HG03521 (cell line): Measurements from ENCODE around the gene PDE10A.
"Not testable (repeated sequence)": the region's sequence is repeated elsewhere in the genome, so short reads cannot be mapped to it uniquely, and the experiment has no call there.

ENCODE experiments used
- ATAC-seq: cut with Tn5 transposase; IDR thresholded peaks from one replicate; pipeline ENCODE4 v1.9.1; 2021; ENCODE audit warnings: mild to moderate bottlenecking, moderate library complexity; ENCODE audit not compliant: unreplicated experiment

The PDE10A gene

DNA sequence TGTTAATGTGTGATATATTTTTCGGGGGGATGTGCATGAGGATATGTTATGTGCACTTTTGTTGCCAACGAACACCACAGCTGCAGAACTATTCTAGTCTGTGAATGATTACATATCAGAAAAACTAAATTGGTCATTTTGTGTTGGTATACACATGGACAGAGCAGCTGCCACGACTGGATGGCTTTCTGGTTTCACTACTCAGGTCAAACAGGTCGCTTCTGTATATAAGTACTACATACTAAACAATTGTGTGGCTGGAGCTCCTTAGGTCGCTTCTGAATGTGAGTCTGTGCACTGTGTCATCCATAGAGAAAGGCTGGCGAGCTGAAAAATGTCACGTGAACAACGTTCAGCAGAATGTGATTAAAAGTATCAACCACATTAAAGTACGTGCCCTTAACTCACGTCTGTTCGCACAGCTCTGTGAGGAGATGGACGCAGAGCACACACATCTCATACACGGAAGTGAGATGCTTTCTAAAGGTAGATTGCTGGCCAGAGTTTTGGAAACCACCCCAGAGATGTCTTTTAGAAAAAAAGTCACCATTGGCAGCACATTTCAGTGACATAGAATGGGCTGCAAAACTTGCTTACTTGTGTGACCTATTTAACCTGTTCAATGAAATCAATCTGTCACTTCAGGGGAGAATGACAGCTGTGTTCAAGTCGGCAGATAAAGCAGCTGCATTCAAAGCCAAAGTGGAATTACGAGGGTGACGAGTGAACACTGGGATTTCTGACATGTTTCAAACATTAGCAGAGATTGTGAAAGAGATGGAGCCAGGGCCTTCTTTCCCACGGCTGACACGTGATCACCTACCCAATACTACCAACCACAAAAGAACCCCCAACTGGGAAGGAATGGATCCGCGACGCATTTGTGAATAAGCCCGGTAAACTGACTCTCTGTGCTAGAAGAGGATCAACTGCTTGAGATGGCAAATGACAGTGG lies 176.6 kb downstream of the PDE10A start:
- no peak for ATAC-seq

DNA sequence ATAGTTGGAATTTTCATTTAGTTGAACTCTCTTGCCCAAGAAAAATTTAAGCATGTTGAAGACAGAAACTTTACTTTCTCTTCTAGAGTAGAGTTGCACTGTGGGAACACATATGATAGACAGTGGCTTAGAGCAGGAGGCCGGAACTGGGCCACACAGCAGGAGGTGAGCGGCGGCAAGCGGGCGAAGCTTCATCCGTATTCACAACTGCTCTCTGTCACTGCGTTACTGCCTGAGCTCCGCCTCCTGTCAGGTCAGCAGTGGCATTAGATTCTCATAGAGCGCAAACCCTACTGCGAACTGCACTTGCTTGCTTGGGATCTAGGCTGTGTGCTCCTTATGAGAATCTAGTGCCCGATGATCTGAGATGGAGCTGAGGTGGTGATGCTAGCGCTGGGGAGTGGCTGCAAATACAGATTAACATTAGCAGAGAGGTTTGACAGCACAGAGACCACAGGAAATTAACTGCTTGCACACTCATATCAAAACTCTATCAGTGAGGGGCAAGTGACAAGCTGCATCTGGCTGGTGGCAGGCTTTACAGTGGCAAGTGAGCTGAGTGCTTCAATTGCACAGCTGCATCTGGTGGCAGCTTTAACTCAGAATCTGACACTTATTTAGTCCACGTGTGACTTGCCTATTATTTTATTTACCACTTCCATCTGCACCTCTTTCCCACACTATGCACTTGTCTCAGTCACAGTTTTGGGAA lies 178.7 kb downstream of the PDE10A start:
- no peak for ATAC-seq

DNA sequence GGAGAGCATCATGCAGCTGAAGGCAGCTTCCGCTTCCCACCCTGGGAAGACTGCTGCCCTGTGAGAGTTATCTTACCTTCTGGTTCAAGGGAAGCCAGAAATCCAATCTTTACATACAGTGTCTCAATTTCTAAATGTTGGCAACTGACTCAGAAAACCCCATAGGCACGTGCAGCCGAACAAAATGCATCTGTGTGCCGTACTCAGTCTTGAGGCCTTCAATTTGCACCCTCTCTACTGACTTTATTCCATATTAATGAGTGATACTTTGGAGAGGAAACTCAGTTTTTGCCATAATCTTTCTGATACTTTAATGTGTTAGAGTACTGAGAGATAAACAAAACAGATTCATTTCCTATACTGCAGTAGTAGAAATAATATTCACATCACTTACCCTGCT lies 181.1 kb downstream of the PDE10A start:
- no peak for ATAC-seq

DNA sequence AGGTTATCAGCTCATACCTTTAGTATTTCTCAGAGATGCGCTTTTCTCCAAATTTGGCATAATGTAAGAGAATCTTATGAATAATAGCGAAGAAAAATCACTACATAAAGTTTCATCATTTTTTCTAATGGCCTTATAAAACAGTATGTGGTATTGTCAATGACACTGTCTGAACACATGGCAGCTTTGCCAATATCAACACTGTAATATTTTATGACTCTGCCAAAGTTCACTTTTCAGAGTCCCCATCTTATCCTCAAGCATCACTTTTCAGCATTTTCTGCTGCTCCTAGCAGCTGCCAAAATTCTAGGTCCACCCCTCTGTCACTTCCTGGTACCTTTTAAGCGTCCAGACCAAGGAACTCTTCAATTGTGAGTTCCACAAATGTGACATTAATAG lies 182.1 kb downstream of the PDE10A start:
- no peak for ATAC-seq

DNA sequence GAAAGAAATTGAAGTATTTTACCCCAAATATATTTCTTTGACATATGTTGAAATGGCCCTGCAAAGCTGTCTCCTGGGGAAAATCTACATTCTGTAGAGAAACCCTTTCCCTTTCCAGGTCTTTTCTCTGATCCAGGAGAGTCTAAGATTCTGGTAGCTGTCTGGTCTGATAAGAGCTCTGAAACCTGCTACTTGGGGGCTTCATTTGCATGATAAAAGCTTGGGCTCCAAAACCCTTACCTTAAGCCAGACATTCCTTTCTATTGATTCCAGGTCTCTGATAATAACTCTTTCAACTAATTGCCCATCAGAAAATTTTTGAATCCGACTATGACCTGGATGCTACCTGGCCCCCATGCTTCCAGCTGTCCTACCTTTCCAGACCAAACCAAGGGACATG lies 184.5 kb downstream of the PDE10A start:
- no peak for ATAC-seq

DNA sequence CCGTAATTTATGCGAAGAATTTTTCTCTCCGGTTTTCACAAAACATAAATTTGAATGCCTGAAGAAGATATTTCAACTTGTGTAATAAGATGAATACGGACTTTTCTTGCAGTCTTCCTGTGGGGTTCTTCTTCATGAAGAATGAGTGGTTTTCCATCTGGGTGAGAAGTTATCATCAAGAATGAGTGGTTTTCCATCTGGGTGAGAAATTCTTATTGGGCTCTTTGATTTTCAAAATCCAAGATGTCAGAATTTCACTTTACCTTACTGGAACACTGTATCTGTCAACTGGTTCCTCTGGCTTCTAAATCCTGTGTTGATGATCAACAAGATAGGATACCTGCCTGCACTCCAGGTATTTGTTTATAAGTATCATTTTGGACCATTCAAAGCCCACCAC lies 193.6 kb downstream of the PDE10A start:
- no peak for ATAC-seq

DNA sequence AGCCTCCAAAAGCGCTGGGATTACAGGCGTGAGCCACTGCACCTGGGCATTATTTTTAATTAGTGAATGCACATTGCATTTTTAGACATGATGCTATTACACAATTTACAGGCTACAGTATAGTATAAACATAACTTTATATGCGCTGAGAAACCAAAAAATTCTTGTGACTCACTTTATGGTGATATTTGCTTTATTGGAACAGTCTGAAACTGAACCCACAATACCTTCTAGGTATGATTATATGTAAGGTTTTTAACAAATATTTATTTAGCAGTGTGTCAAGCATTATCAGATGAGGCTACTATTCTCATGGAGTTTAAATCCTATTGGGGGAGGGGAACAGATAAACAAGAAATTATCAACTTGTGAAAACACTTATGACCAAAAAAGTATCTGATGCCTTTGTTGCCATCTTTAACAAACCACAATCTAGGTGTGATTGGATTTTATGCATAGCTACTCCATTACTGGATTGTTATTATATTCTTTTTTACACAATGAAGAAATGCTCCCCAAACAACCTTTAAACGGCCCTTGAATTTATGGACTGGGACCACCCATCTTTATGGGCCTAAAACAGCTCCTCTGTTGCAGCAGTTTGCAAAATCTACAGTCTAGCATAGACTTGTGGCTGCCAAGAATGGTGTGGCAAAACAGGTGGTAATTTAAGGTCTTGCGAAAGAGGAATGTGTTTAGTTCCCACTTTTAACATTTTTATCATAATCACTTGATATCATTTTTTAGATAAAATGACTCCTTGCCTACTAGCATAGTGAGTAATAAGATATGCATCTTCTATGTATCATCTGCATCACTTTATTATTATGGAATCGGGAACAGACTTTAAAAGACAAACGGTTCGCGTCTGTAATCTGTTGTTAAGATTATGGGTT lies 194.5 kb downstream of the PDE10A start:
- no peak for ATAC-seq

DNA sequence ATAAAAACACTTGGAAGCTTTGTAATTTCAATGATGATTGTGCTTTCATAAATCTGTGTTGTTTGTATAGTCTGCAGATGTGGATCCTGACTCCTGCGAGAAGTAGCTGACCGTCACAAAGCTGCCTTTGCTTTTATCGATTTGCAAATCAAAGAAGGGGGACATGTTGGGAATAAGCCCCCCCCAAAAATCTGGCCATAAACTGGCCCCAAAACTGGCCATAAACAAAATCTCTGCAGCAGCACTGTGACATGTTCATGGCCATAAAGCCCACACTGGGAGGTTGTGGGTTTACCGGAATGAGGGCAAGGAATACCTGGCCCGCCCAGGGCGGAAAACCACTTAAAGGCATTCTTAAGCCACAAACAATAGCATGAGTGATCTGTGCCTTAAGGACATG lies 199.5 kb downstream of the PDE10A start:
- ATAC-seq, result not testable (repeated sequence)

DNA sequence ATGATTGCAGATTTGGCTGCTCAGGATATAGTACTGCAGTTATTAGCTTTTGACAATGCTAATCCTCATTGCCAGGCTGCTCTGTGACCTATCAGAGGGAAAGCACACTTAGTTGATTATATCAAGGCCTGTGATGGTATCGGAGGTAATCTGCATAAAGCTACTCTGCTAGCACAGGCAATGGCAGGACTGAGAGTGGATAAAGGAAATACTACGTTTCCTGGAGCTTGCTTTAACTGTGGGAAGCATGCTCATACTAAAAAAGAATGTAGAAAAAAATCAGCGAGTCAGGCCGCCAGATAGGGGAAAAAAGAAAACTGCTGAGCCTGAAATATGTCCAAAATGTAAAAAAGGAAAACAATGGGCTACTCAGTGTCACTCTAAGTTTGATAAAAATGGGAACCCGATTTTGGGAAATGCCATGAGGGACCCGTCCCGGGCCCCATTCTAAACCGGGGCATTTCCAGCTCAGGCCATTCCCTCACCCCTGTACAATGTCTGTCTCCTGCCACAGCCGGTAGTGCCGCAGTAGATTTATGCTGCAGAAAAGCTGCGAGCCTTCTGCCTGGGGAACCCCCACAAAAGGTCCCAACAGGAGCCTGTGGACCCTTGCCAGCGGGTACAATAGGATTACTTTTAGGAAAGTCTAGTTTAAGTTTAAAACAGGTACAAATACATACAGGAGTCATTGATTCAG lies 203.3 kb downstream of the PDE10A start:
- ATAC-seq, result not testable (repeated sequence)

DNA sequence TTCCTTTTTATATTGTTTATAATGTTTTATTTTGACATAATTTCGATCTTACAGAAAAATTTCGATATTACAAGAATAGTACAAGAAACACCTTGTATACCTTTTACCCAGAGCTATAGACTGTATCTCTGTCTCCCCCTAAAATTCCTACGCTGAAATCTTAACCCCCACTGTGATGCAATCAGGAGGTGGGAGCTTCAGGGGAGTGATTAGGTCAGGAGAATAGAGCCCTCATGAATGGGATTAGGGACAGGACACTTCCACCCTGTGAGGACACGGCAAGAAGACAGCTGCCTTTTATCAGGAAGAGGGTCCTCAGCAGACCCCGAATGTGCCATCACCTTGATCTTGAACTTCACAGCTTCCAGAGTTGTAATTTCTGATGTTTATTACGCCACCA lies 204.9 kb downstream of the PDE10A start:
- no peak for ATAC-seq

DNA sequence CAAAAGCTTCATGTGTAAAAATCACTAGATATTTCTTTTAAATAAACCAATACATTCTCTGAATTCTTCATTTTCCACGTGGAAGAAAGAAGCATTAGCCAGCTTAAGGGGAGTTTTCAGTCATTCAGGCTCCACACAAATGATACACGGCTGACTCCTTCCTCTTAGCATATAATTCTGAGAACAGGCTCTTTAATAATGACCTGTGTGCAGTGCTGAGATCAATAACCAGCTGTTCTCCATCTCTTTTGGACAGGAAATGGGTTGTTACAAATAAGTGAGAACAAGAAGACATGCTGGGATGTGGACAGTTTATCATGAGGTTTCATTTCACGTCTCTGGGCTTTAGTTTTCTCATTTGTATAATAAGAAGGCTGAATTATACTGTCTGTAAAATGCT lies 206.8 kb downstream of the PDE10A start:
- ATAC-seq, result no peak

DNA sequence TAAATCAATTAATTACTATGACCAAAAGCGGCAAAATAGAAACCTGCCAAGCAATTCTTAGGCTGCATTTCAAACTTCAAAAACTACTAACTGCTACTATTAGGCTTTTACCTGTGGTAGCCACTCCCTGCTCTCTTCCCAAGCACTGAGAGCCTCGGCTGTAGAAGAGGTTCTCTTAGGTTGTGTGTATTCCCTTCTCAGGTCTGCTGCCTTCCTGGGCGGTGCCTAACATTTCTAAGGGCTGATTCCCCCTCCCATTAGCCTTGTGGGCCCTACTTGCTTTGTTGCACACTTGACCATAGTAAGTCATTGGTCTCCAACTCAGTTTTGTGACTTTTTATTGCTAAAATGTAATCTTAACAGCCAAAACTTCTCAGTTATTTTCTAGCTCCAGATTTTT lies 207.6 kb downstream of the PDE10A start:
- ATAC-seq, result no peak

DNA sequence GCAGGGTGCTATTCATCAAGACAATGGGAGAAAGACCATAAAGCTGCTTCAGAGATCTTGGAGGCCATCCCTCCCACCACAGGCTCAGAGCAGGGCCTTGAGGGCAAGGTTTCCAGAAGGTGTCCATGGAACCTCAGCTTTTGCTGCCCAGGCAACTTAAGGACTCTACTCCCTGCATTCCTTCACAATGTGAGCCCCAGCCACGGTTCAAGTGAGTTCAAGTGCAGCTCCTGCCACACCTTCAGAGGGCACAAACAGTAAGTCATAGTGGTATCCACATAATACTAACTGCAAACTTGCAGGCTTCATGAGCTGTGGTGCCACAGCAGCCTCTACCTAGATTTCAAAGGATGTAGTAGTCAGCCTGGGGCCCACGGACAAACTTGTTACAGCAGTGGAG lies 209.6 kb downstream of the PDE10A start:
- no peak for ATAC-seq

DNA sequence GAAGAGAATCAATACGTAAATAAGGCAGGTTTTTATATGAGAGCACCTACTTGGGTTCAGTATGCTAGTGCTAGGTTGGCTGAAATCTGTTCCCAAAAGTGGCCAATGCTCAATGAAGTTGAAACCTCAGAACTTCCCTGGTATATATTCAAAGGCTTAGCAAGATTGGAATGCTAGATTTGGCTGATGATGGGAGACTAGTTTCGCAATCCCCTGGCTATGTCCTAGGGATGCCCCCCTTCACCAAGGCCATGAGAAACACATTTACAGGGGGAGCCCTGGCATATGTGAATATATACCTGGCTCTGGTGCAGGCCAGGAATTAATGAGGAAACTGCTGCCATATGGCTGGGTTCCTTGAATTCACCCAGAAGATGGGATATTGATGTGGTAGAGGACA lies 211.2 kb downstream of the PDE10A start:
- no peak for ATAC-seq

DNA sequence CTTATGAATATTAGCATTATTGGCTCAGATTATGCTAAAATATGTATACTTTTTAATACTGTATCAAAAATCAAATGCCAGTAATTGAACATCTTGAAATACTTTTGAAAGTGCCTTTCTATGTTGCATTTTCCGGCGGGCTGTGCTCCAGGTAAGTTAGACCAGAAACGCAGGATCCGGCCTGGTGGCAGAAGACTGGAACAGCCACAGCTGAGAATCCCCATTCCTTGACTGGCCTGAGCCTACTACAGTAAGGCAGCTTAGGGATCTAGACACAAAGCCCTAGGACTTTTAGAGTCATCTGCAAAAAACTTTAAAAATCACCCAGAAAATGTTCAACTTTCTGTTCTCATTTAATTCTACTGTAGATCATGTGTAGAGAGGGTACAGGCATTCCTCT lies 214.8 kb downstream of the PDE10A start:
- ATAC-seq, result no peak

DNA sequence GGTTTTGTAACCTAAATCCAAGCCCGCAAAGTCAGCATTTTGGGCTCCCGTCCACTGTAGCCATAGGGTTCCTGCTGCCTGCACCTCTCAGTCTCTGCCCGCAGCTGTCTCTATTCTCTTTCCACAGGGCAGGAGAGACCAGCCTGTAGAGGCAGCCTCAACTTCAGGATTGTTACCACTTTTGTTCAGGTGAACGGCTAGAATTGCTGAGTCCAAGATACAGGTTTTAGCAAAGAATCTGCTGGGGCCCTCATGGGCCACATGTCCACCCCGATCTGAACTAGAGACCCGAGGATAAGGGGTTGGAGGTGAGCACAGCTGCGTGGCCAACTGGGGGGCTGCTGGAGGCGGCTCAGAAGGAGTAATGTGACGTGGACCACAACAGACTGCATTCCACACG lies 215.9 kb downstream of the PDE10A start:
- no peak for ATAC-seq

DNA sequence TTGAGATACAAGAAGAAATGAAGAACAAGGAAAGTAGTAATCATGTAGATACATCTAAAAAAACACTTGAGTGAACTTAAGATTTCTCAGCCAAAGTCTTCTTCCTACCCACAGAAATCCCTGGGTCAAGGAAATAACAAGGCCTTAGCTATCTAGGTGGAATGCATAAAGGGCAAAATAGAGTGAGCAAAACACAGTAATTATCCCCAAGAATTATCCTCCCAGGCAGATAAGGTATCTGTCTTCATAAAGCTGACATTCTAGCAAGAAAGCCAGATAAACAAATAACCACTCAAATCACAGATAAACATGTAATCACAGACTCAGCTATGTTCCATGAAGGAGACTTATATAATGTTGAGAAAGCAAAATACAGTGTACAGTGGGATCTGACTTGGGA lies 216.7 kb downstream of the PDE10A start:
- no peak for ATAC-seq

DNA sequence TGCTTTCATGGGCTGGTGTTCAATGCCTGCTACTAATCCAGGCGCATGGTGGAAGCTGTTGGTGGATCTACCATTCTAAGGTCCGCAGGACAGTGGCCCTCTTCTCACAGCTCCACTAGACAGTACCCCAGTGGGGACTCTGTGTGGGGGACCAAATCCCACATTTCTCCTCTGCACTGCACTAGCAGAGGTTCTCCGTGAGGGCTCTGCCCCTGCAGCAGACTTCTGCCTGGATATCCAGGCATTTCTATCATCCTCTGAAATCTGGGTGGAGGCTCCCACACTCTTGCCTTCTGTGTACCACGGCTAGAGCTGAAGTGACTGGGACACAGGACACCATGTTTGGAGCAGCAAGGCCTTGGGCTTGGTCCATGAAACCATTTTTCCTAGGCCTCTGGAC lies 219.6 kb downstream of the PDE10A start:
- ATAC-seq, result no peak

DNA sequence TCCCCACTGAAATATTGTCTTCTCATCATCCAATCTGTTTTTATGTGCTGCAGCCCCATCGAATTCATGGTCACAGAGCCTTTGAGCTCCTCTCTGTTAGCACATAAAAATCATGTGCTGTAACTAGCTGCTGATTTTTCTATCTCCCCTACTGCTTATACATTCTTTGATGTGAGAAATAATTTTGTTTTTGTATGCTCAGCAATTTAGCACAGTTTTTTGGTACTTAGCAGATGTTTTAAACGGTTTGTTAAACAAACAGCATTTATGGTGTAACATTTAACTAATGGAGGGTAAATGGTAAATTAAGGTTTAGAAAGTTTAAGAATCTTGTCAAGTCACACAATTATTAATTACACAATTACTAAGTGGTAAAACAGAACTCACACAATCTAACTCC lies 221.9 kb downstream of the PDE10A start:
- ATAC-seq, result no peak

DNA sequence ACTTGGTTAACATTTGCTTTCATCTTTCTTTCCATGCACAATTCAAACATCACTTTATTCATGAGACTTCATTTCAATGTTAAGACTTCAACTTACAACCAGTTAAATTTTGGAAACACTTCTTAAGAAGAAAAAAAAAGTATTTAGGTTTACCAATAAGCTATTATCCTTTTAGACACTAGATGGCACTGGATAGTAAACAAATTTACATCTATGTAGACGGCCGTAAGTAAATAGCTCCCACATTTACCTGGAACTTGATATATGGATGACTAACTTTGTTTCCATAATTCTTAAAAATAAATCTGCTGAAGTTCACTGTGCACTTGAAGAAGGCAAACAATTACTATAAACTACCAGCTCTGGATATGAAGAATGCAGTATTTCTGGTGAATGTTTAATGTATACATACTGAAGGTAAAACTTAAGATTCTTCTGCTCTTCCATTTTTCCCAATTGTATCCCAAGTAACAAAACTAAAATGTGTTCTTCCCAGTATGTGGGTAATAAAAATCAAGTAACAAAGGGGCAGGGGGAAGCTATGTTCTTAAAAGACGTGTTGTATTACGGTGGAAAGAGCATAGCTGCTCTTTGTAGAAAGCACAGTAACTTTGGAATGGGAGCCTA lies 223.0 kb downstream of the PDE10A start:
- ATAC-seq, result no peak
